ENCODE measurements around the gene MUC5AC.
A peak's percentile ranks its signal among the peaks of the same experiment; 100 is the strongest.

MUC5AC gene

GRCh38 chr11:1236316-1237127 lies 78.8 kb downstream of the MUC5AC start:
- POLR2A ChIA-PET: no interaction called here

GRCh38 chr11:1237128-1237580 lies 79.4 kb downstream of the MUC5AC start:
- TF ChIP-seq LEF1 (IDR thresholded peaks at IDR 0.05; ENCODE audit: borderline replicate concordance) (no peak), HDGF (IDR thresholded peaks at IDR 0.05; ENCODE audit: borderline replicate concordance) (no peak), BHLHE40 (IDR thresholded peaks at IDR 0.05; ENCODE audit: borderline replicate concordance) (no peak), FOXA1 (IDR thresholded peaks at IDR 0.05) (no peak), FOXK2 (IDR thresholded peaks at IDR 0.05) (no peak), SP1 (IDR thresholded peaks at IDR 0.05) (no peak)
- no peak for DNase-seq (ENCODE audit: extremely low spot score)
- POLR2A ChIA-PET: no interaction called here
- CTCF ChIA-PET: no interaction called here

More at GRCh38 chr11:1236316-1237127, 78.8 kb downstream of the MUC5AC start:
- no peak for DNase-seq (ENCODE audit: extremely low spot score)
- CTCF ChIA-PET: no interaction called here
- TF ChIP-seq HDGF (IDR thresholded peaks at IDR 0.05; ENCODE audit: borderline replicate concordance) (no peak), LEF1 (IDR thresholded peaks at IDR 0.05; ENCODE audit: borderline replicate concordance) (no peak), PKNOX1 (IDR thresholded peaks at IDR 0.05) (no peak), CTBP1 (IDR thresholded peaks at IDR 0.05; ENCODE audit: borderline replicate concordance) (no peak), TARDBP (IDR thresholded peaks at IDR 0.05) (no peak), FOXA1 (IDR thresholded peaks at IDR 0.05) (no peak), ELF4 (IDR thresholded peaks at IDR 0.05) (no peak), L3MBTL2 (conservative IDR thresholded peaks at IDR 0.05) (no peak), BHLHE40 (IDR thresholded peaks at IDR 0.05; ENCODE audit: borderline replicate concordance) (no peak), SUZ12 (IDR thresholded peaks at IDR 0.05) (no peak)

- TF ChIP-seq SP1 (IDR thresholded peaks at IDR 0.05) (no peak), CTBP1 (IDR thresholded peaks at IDR 0.05; ENCODE audit: borderline replicate concordance) (no peak), FOXK2 (IDR thresholded peaks at IDR 0.05) (no peak), TARDBP (IDR thresholded peaks at IDR 0.05) (no peak), FOXM1 (IDR thresholded peaks at IDR 0.05; ENCODE audit: borderline replicate concordance) (no peak), FOXA1 (IDR thresholded peaks at IDR 0.05) (no peak), LEF1 (IDR thresholded peaks at IDR 0.05; ENCODE audit: borderline replicate concordance) (no peak), L3MBTL2 (conservative IDR thresholded peaks at IDR 0.05) (no peak), ZNF384 (IDR thresholded peaks at IDR 0.05) (no peak), HDGF (IDR thresholded peaks at IDR 0.05; ENCODE audit: borderline replicate concordance) (no peak), PKNOX1 (IDR thresholded peaks at IDR 0.05) (no peak), ARNT (IDR thresholded peaks at IDR 0.05) (no peak)
- no peak for DNase-seq (ENCODE audit: extremely low spot score)
- CTCF ChIA-PET: no interaction called here
- POLR2A ChIA-PET: no interaction called here
These were observed 80.1 kb downstream of the MUC5AC start for GRCh38 chr11:1237851-1238250.

GRCh38 chr11:1238767-1239595 lies 81.2 kb downstream of the MUC5AC start:
- TF ChIP-seq SP1 (IDR thresholded peaks at IDR 0.05) (no peak), HDGF (IDR thresholded peaks at IDR 0.05; ENCODE audit: borderline replicate concordance) (no peak), L3MBTL2 (conservative IDR thresholded peaks at IDR 0.05) (no peak), TARDBP (IDR thresholded peaks at IDR 0.05) (no peak), ARNT (IDR thresholded peaks at IDR 0.05) (no peak), PKNOX1 (IDR thresholded peaks at IDR 0.05) (no peak), ELF4 (IDR thresholded peaks at IDR 0.05) (no peak), FOXA1 (IDR thresholded peaks at IDR 0.05) (no peak), LEF1 (IDR thresholded peaks at IDR 0.05; ENCODE audit: borderline replicate concordance) (no peak), FOXM1 (IDR thresholded peaks at IDR 0.05; ENCODE audit: borderline replicate concordance) (no peak), BHLHE40 (IDR thresholded peaks at IDR 0.05; ENCODE audit: borderline replicate concordance) (no peak), SUZ12 (IDR thresholded peaks at IDR 0.05) (no peak)
- ChIA-PET POLR2A (no interaction called here), CTCF (no interaction called here)
- peak; percentile 36 for DNase-seq (ENCODE audit: extremely low spot score)

- ChIA-PET CTCF (no interaction called here), POLR2A (no interaction called here)
- DNase-seq (ENCODE audit: extremely low spot score): no peak
- TF ChIP-seq FOXK2 (IDR thresholded peaks at IDR 0.05) (no peak), ARNT (IDR thresholded peaks at IDR 0.05) (no peak), FOXM1 (IDR thresholded peaks at IDR 0.05; ENCODE audit: borderline replicate concordance) (no peak), SP1 (IDR thresholded peaks at IDR 0.05) (no peak)
These were observed 81.9 kb downstream of the MUC5AC start for GRCh38 chr11:1239596-1240205.

GRCh38 chr11:1240771-1241170 lies 83.0 kb downstream of the MUC5AC start:
- DNase-seq (ENCODE audit: extremely low spot score): no peak
- POLR2A ChIA-PET: no interaction called here
- no peak for TF ChIP-seq FOXK2 (IDR thresholded peaks at IDR 0.05)
- TF ChIP-seq FOXM1 (IDR thresholded peaks at IDR 0.05; ENCODE audit: borderline replicate concordance): no peak
- no peak for TF ChIP-seq TARDBP (IDR thresholded peaks at IDR 0.05)
- TF ChIP-seq ARNT (IDR thresholded peaks at IDR 0.05): no peak
- no peak for TF ChIP-seq ZNF384 (IDR thresholded peaks at IDR 0.05)
- TF ChIP-seq L3MBTL2 (conservative IDR thresholded peaks at IDR 0.05): no peak
- no peak for TF ChIP-seq ELF4 (IDR thresholded peaks at IDR 0.05)
- TF ChIP-seq BHLHE40 (IDR thresholded peaks at IDR 0.05; ENCODE audit: borderline replicate concordance): no peak
- TF ChIP-seq SUZ12 (IDR thresholded peaks at IDR 0.05): no peak
- TF ChIP-seq FOXA1 (IDR thresholded peaks at IDR 0.05): no peak
- TF ChIP-seq CTBP1 (IDR thresholded peaks at IDR 0.05; ENCODE audit: borderline replicate concordance): no peak
- no peak for TF ChIP-seq SP1 (IDR thresholded peaks at IDR 0.05)
- TF ChIP-seq PKNOX1 (IDR thresholded peaks at IDR 0.05): no peak
- no peak for TF ChIP-seq LEF1 (IDR thresholded peaks at IDR 0.05; ENCODE audit: borderline replicate concordance)
- CTCF ChIA-PET: no interaction called here

All from HEK293T (cell line).